OCI-LY7 (cell line): ENCODE results near the gene FOXC2.

Source experiments
- EZH2phosphoT487 ChIP-seq: fragments of 200-600 bp; sonication (generic); IDR thresholded peaks from 2 replicates; pipeline ENCODE4 v1.6.1; 2018; ENCODE audit warnings: low read depth, borderline replicate concordance, mild to moderate bottlenecking, mixed run types, antibody characterized with exemption, low read length, moderate library complexity, mixed read lengths
- TF ChIP-seq, protein P1 (sequence below): fragments of 200-600 bp; sonication (generic); conservative IDR thresholded peaks from 2 replicates; pipeline ENCODE4 v1.5.1; 2014; ENCODE audit warnings: mild to moderate bottlenecking, antibody characterized with exemption, low read length, moderate library complexity, mixed read lengths

DNA sequence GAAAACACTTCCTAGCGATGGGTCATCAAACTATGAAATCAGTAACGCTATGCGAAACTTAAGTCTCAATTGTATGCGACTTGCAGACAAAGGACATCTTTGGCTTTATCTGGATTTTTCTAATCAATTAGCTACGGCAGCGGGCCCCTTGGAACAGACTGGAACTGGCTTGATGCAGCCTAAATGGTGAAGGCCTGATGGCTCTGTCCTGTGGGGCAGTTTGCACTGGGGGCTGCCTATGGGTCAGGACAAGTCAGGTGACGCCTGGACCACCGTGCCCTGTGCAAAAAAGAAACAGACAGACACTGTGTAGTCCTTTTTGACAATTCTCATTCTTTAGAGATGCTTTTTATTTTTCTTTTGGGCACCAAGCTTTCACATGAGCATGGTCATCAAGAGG is 33.6 kb upstream of the FOXC2 start:
- TF ChIP-seq, protein P1, sequence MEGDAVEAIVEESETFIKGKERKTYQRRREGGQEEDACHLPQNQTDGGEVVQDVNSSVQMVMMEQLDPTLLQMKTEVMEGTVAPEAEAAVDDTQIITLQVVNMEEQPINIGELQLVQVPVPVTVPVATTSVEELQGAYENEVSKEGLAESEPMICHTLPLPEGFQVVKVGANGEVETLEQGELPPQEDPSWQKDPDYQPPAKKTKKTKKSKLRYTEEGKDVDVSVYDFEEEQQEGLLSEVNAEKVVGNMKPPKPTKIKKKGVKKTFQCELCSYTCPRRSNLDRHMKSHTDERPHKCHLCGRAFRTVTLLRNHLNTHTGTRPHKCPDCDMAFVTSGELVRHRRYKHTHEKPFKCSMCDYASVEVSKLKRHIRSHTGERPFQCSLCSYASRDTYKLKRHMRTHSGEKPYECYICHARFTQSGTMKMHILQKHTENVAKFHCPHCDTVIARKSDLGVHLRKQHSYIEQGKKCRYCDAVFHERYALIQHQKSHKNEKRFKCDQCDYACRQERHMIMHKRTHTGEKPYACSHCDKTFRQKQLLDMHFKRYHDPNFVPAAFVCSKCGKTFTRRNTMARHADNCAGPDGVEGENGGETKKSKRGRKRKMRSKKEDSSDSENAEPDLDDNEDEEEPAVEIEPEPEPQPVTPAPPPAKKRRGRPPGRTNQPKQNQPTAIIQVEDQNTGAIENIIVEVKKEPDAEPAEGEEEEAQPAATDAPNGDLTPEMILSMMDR = no peak
- TF ChIP-seq EZH2phosphoT487 = no peak
